Lung (tissue), 12 donors: ENCODE results near the gene HOTAIR. TPM values are rescaled to one million over a fixed set of nuclear protein-coding genes. Genes with fewer than 3 reads are reported as not detected.

Source experiments
- ATAC-seq: fragments of 200-7000 bp; cut with Tn5 transposase; one replicate; pipeline ENCODE4 v1.9.1; 2020; ENCODE audit warnings: moderate number of reproducible peaks; ENCODE audit not compliant: insufficient read depth, low FRiP score
- DNase-seq, 3 donors: peaks; one replicate each; pipeline ENCODE4 v3.0.0-alpha.2; 2013 to 2017
- H3K27ac ChIP-seq, 2 donors: one replicate each; pipeline ENCODE4 v1.5.1; 2013; ENCODE audit warnings: mild to moderate bottlenecking in 2 of 2, moderate library complexity in 2 of 2, control low read depth in 1 of 2, inconsistent platforms in 1 of 2, low read depth in 1 of 2, low read length in 1 of 2
- H3K27me3 ChIP-seq, 3 donors: one replicate each; pipeline ENCODE4 v1.5.1; 2013; ENCODE audit warnings: low read length in 2 of 3; ENCODE audit not compliant: control insufficient read depth in 3 of 3, insufficient read depth in 3 of 3
- H3K36me3 ChIP-seq, 4 donors: one replicate each; pipeline ENCODE4 v1.5.1; 2013; ENCODE audit warnings: low read length in 4 of 4, mild to moderate bottlenecking in 1 of 4, moderate library complexity in 1 of 4; ENCODE audit not compliant: control insufficient read depth in 4 of 4, insufficient read depth in 4 of 4
- H3K4me1 ChIP-seq, 5 donors: one replicate each; pipeline ENCODE4 v1.5.1; 2013; ENCODE audit warnings: low read length in 5 of 5, mild to moderate bottlenecking in 2 of 5, moderate library complexity in 1 of 5; ENCODE audit not compliant: control insufficient read depth in 5 of 5, insufficient read depth in 5 of 5
- H3K4me3 ChIP-seq: one replicate; pipeline ENCODE4 v1.5.1; 2013; ENCODE audit warnings: mild to moderate bottlenecking, control low read depth, moderate library complexity
- H3K9ac ChIP-seq, 2 donors: one replicate each; pipeline ENCODE4 v1.5.1; 2013; ENCODE audit warnings: low read length in 2 of 2, control low read depth in 1 of 2; ENCODE audit not compliant: insufficient read depth in 1 of 2
- H3K9me3 ChIP-seq, 4 donors: one replicate each; pipeline ENCODE4 v1.5.1; 2013; ENCODE audit warnings: low read length in 3 of 4, mild to moderate bottlenecking in 1 of 4, moderate library complexity in 1 of 4; ENCODE audit not compliant: control insufficient read depth in 4 of 4, insufficient read depth in 3 of 4
- WGBS, 2 donors: extraction: QIAGEN DNeasy Blood & Tissue Kit; methylation state at CpG; one replicate each; pipeline ENCODE4 v1.1.7; 2013; 5-methylcytosine and 5-hydroxymethylcytosine counted together
- polyA plus RNA-seq, 2 donors: library from polyadenylated mRNA; stranded (reverse); fragments of 200-250 nt; gene quantifications; one replicate each; pipeline ENCODE4 v1.2.1, GENCODE V29; 2013
- total RNA-seq, 2 donors: library from RNA; depleted of rRNA in 1 of 2; stranded (reverse); fragments of >200 nt in 1 of 2; gene quantifications; one replicate each; pipeline ENCODE4 v1.2.1, GENCODE V29; 2014 to 2021
- TF ChIP-seq, protein P1 (sequence below): IDR thresholded peaks from 2 replicates; pipeline ENCODE4 v1.5.1; 2012; ENCODE audit warnings: mild to moderate bottlenecking; ENCODE audit errors: control extremely low read depth, extremely low read depth
- donor health status: control.
- donor health status: control.
- donor health status: Bipolar disorder and iron deficiency.
- donor health status: healthy.
- donor health status: DM: yes; HTN: yes; CAD: no.

The HOTAIR gene
- total and polyA plus RNA-seq, 4 donors, result 0.15 TPM; not detected in 3

DNA sequence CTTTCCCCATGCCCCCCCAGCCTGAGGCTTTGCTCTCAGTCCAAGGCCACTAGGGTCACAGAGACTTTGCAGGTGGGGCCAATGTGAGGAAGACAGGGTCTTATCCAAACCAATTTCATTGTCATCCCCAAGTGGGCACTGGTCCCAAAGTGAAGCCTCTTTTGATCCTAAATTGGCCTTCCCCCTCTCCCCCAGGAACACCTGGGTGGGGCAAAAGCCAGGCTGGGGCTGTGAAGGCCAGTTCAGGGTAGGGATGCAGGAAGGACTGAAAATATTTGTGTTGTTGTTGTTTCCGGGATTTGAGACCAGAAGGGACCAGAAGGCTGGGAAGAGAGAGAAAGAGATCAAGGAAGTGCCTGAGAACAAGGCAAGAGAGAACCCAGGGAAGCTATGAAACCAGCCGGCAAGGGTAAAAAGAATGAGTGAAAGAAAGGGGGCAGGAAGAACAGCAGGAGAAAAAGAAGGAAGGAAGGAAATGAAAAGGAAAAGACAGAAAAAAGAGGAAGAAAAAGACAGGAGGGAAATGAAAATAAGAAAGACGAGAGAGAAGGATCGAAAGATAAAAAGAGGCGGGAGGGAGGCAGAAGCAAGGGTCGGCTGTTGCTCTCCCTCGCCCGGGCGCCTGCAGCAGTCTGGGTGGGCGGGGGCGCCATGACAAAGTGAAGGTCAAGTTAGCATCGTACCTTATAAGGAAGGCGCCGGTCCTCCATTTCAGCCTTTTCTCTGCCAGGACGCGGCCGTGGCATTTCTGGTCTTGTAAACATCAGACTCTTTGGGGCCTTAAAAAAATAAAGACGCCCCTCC, 9.3 kb downstream of the HOTAIR start:
- no peak overlapping the region for H3K4me3 ChIP-seq

DNA sequence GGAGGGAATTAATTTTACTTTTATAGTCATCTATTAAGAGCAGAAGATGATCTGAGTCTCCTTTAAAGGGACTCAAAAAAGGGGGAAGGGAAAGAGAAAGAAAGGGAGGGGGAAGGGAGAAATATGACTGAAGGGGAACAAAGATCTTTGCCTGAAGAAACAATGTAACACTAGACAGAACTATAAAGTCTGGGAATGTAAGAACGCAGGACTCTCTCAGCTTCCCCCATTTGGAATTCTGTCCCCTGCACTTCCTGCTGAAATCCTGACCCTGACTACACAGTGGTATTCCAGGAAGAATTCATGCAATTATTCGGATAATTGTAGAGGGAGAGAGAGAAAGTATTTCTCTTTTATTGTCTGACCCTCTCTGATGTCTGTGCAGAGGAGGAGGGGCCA, 10.4 kb downstream of the HOTAIR start:
- ATAC-seq, result no peak

More for the DNA sequence above, 9.3 kb downstream of the HOTAIR start:
- DNase-seq, result no peak
- TF ChIP-seq, protein P1, sequence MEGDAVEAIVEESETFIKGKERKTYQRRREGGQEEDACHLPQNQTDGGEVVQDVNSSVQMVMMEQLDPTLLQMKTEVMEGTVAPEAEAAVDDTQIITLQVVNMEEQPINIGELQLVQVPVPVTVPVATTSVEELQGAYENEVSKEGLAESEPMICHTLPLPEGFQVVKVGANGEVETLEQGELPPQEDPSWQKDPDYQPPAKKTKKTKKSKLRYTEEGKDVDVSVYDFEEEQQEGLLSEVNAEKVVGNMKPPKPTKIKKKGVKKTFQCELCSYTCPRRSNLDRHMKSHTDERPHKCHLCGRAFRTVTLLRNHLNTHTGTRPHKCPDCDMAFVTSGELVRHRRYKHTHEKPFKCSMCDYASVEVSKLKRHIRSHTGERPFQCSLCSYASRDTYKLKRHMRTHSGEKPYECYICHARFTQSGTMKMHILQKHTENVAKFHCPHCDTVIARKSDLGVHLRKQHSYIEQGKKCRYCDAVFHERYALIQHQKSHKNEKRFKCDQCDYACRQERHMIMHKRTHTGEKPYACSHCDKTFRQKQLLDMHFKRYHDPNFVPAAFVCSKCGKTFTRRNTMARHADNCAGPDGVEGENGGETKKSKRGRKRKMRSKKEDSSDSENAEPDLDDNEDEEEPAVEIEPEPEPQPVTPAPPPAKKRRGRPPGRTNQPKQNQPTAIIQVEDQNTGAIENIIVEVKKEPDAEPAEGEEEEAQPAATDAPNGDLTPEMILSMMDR, result no peak
- Histone ChIP-seq H3K36me3 (no peaks in the 10 kb centered on the region), H3K4me1 (peaks cover 0 to 10% (median 5%) of the 10 kb centered on the region in 5 donors), H3K9ac (no peak overlapping the region), H3K27ac (no peak overlapping the region), H3K9me3 (peaks cover 0 to 6% (median 0%) of the 10 kb centered on the region in 4 donors), H3K27me3 (peaks cover 19 to 99% (median 95%) of the 10 kb centered on the region in 3 donors)
- WGBS, 2 donors, result 1 to 5% methylated on average over 17 to 18 of the region's 18 CpGs
- no peak for ATAC-seq

DNA sequence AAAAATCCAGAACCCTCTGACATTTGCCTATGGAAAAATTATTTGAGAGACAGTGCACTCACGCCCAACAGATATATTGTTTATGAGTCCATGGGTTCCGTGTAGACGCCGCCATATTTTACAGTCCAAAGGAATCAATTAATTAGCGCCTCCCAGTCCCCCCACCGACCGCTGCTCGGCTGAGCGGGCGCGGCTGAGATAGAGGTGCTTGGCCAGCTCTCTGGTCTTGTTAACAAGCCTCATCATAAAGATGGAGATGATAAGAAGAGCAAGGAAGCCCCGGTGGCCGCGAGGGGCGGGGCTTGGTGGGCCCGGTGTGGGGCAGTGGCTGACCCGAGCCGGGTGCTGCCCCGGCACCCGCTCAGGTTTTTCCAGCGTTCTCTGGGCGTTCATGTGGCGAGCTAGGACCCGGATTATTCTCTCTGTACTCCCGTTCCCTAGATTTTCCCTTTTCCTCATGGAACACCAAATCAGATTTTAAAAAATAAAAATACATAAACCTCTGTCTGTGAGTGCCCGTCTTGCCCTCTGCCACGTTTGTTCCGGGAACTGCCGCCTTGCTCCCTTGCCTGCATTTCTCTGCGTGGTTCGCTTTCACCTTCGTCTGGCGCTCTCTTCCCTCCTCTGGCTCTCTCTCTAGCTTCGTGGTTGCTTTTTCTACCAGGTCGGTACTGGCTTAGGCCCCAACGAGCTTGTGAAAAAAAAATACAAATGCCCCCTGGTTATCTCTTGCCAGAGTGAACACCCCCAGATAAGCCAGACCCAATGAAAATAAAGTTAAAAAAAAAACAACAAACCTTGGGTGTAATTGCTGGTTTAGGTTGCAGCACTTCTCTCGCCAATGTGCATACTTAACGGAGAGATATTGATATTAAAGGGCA, 11.1 kb downstream of the HOTAIR start:
- WGBS, 2 donors, result 7 to 10% methylated on average over 37 to 38 of the region's 38 CpGs
- TF ChIP-seq, protein P1, result no peak
- Histone ChIP-seq H3K9me3 (peaks cover 0 to 10% (median 0%) of the 10 kb centered on the region in 4 donors), H3K4me3 (no peak overlapping the region), H3K36me3 (no peaks in the 10 kb centered on the region), H3K9ac (no peak overlapping the region), H3K27ac (no peak overlapping the region), H3K27me3 (peaks cover 24 to 99% (median 95%) of the 10 kb centered on the region in 3 donors), H3K4me1 (peaks cover 0 to 10% (median 5%) of the 10 kb centered on the region in 5 donors)
- ATAC-seq, result no peak
- DNase-seq, result no peak

More for the DNA sequence above, 10.4 kb downstream of the HOTAIR start:
- Histone ChIP-seq H3K4me3 (no peak overlapping the region), H3K4me1 (peaks cover 0 to 10% (median 5%) of the 10 kb centered on the region in 5 donors), H3K9me3 (peaks cover 0 to 8% (median 0%) of the 10 kb centered on the region in 4 donors), H3K9ac (no peak overlapping the region), H3K27ac (no peak overlapping the region), H3K36me3 (no peaks in the 10 kb centered on the region), H3K27me3 (peaks cover 20 to 99% (median 95%) of the 10 kb centered on the region in 3 donors)
- TF ChIP-seq, protein P1, result no peak
- no peak for DNase-seq
- WGBS, 2 donors, result 9 to 11% methylated on average over 2 of the region's 2 CpGs
